Measurements from ENCODE around the gene IL34.

DNA sequence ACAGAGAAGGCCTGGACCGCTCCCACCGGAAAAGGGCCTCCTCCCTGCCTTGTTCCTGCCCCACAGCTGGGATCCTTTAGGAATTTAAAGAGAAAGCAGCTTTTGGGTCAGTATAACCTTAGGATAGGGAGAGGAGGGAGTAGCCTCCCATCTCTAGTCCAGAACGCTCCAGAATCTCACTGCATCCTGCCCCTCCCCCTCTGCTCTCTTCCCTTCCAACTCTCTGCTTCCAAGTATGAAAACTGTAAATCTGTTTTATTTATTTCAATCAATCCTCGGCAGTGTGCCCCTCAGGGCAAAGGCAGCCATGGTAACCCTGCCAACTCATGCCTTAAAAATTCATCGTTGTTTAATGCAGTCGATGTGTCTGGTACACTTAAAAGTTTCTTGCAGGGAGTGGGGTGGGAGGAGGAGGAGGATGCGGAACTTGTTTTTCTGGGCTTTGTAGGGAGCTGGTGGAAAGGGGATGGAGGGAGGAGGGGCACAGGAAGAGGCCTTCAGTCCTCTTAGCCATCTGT is 60.6 kb downstream of the IL34 start:
- TF ChIP-seq, protein P1, sequence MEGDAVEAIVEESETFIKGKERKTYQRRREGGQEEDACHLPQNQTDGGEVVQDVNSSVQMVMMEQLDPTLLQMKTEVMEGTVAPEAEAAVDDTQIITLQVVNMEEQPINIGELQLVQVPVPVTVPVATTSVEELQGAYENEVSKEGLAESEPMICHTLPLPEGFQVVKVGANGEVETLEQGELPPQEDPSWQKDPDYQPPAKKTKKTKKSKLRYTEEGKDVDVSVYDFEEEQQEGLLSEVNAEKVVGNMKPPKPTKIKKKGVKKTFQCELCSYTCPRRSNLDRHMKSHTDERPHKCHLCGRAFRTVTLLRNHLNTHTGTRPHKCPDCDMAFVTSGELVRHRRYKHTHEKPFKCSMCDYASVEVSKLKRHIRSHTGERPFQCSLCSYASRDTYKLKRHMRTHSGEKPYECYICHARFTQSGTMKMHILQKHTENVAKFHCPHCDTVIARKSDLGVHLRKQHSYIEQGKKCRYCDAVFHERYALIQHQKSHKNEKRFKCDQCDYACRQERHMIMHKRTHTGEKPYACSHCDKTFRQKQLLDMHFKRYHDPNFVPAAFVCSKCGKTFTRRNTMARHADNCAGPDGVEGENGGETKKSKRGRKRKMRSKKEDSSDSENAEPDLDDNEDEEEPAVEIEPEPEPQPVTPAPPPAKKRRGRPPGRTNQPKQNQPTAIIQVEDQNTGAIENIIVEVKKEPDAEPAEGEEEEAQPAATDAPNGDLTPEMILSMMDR (IDR thresholded peaks at IDR 0.05; ENCODE audit: borderline replicate concordance, extremely low read depth, low read length, poor library complexity, severe bottlenecking) = no peak
- no peak for TF ChIP-seq EZH2 (IDR thresholded peaks at IDR 0.05; ENCODE audit: borderline replicate concordance, low read depth, low read length, severe bottlenecking)
